Measurements from ENCODE around the gene PALB2. TPM values are rescaled to one million over a fixed set of nuclear protein-coding genes. Genes with fewer than 3 reads are reported as not detected.

The PALB2 gene
- total RNA-seq, 1 donor from 2014 or later: 15.4 TPM

DNA sequence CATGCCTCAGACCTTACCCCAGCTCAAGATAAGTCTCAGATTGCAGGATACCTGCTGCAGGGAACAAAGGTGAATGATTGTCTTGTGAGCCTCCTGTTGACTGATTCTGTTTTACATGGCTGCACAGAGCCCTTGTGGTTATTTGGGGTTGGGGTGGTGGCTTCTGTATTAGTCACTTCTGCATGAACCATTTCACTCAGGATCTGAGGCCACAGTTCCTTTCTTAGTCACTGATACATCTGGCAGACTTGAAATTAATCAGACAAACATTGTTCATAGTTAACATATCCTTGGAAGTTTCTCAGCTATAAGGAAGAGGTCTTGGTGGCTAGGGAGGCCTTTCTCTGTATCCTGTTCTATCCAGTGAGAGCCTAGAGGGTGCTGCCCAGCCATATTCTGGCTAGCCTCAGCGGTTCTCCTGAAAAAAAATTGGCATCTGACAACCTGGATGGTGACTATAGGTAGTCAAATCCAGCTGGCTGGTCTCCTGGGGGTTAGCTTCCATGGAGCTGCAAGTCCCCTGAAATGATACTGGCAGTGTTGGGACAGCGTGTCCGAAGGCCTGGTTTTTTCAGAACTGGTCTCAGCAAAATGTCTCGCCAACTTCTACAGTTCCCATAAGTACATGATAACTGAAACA, 29.1 kb upstream of the PALB2 start:
- peaks cover 26% of the 10 kb centered on the region for H3K36me3 Mint-ChIP-seq
- H3K4me1 Mint-ChIP-seq: no peaks in the 10 kb centered on the region
- H3K9me3 Mint-ChIP-seq: no peaks in the 10 kb centered on the region
- H3K27ac Mint-ChIP-seq: no peak overlapping the region
- no peaks in the 10 kb centered on the region for H3K27me3 Mint-ChIP-seq (ENCODE audit: low read depth)
- TF ChIP-seq, protein P1, sequence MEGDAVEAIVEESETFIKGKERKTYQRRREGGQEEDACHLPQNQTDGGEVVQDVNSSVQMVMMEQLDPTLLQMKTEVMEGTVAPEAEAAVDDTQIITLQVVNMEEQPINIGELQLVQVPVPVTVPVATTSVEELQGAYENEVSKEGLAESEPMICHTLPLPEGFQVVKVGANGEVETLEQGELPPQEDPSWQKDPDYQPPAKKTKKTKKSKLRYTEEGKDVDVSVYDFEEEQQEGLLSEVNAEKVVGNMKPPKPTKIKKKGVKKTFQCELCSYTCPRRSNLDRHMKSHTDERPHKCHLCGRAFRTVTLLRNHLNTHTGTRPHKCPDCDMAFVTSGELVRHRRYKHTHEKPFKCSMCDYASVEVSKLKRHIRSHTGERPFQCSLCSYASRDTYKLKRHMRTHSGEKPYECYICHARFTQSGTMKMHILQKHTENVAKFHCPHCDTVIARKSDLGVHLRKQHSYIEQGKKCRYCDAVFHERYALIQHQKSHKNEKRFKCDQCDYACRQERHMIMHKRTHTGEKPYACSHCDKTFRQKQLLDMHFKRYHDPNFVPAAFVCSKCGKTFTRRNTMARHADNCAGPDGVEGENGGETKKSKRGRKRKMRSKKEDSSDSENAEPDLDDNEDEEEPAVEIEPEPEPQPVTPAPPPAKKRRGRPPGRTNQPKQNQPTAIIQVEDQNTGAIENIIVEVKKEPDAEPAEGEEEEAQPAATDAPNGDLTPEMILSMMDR (IDR thresholded peaks at IDR 0.05; ENCODE audit: unreplicated experiment): no peak
- DNase-seq (ENCODE audit: low spot score in 2 of 2, unreplicated experiment in 2 of 2): no peak
- no peak overlapping the region for H3K4me3 Mint-ChIP-seq

DNA sequence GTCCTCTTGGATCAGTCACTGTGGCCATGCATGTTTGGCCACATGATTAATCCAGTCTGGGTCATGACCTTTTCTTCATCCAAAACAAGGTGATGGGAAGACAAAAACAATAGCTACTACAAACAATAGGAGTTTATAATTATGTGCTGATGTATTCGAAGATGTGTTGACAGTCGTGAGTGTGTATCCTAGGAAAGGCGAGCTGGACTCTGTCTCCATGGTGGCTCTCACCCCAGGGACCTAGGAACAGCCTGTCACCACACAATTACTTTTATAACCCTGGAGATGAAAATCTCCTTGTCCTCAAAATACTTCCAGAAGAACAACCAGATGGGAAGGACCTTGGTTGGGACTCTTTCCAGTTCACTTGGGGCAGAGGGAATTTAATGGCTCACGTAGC, 27.8 kb upstream of the PALB2 start:
- DNase-seq (ENCODE audit: low spot score in 2 of 2, unreplicated experiment in 2 of 2): no peak
- Mint-ChIP-seq H3K4me3 (no peak overlapping the region), H3K27me3 (ENCODE audit: low read depth) (no peaks in the 10 kb centered on the region), H3K4me1 (no peaks in the 10 kb centered on the region), H3K9me3 (no peaks in the 10 kb centered on the region), H3K36me3 (peaks cover 33% of the 10 kb centered on the region), H3K27ac (no peak overlapping the region)
- TF ChIP-seq, protein P1 (IDR thresholded peaks at IDR 0.05; ENCODE audit: unreplicated experiment): no peak

DNA sequence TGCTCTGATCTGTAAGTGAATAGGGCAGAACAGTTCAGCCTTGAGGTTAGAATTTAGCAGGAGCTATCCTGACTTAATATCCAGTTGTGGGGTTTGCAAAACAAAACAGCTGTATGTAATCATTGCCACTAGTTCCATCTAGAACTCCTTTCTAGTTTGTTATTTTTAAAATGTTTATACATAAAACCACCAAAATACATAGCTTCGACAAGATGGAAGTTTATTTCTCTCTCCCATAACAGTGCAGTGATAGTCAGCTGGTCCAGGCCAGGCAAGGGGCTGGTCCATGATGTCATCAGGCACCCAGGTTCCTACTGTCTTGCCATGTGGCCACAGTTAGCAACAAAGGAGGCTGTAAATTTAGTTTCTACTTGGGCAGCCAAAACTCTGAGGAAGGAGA, 27.1 kb upstream of the PALB2 start:
- H3K36me3 Mint-ChIP-seq: peaks cover 35% of the 10 kb centered on the region
- H3K9me3 Mint-ChIP-seq: no peaks in the 10 kb centered on the region

DNA sequence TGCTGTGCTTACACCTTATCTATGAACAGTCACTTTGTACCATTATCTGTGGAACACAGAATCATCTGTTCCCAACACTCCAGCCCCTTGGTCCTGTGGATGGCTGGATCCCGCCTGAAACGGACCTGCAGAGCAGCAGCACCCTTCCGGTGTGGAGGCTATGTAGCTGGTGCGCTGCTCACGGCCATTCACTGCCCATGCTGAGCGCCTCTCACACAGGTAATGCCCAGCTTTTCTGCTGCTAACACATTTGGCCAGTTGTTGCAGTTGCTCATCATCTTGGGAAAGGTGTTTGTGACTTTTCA, 26.2 kb upstream of the PALB2 start:
- TF ChIP-seq, protein P1 (IDR thresholded peaks at IDR 0.05; ENCODE audit: unreplicated experiment): no peak
- Mint-ChIP-seq H3K4me1 (no peaks in the 10 kb centered on the region), H3K36me3 (peaks cover 40% of the 10 kb centered on the region), H3K9me3 (no peaks in the 10 kb centered on the region), H3K4me3 (no peak overlapping the region), H3K27me3 (ENCODE audit: low read depth) (no peaks in the 10 kb centered on the region), H3K27ac (no peak overlapping the region)
- DNase-seq (ENCODE audit: low spot score in 2 of 2, unreplicated experiment in 2 of 2): no peak

More for the DNA sequence above, 27.1 kb upstream of the PALB2 start:
- no peaks in the 10 kb centered on the region for H3K27me3 Mint-ChIP-seq (ENCODE audit: low read depth)
- H3K4me1 Mint-ChIP-seq: no peaks in the 10 kb centered on the region
- no peak overlapping the region for H3K27ac Mint-ChIP-seq
- no peak for DNase-seq (ENCODE audit: low spot score in 2 of 2, unreplicated experiment in 2 of 2)
- H3K4me3 Mint-ChIP-seq: no peak overlapping the region
- TF ChIP-seq, protein P1 (IDR thresholded peaks at IDR 0.05; ENCODE audit: unreplicated experiment): no peak

DNA sequence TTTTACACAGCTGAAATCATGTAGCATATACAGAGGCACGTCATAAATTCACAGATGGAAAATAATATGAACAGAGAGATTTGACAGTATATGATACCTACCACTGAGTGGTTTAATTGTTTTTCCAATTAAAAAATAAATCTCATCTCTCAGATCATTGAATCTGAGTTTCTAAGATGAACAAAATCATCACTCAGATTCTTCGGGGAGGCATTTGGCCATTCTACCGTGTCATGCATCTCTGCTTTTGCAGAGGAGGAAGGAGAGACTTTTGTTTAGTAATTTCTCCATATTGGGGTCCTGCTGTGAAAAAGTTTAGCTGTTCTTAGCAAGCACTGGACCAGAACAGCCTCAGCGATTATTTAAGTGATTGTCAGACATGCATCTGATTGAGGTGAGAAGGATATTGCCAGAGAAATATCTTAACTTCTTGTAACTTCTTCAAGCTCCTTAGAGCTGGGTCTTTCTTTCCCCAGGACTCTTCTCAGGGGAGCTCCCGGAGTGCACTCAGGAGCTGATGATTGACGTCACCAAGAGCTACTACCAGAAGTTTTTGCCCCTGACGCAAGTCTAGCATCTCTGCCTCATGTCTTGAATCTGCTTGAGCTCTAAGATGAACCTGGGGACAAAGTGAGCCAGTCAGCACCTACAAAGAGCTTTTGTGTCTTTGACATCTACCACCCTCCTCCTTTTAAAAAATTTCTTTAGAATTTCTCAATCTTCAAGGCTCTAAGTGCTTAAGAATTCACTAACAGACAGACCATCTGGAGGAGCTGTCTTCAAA, 25.7 kb upstream of the PALB2 start:
- H3K4me3 Mint-ChIP-seq: no peak overlapping the region

More for the DNA sequence above, 25.7 kb upstream of the PALB2 start:
- H3K4me1 Mint-ChIP-seq: no peaks in the 10 kb centered on the region
- no peak for DNase-seq (ENCODE audit: low spot score in 2 of 2, unreplicated experiment in 2 of 2)
- TF ChIP-seq, protein P1 (IDR thresholded peaks at IDR 0.05; ENCODE audit: unreplicated experiment): no peak
- no peak overlapping the region for H3K27ac Mint-ChIP-seq
- H3K27me3 Mint-ChIP-seq (ENCODE audit: low read depth): no peaks in the 10 kb centered on the region
- no peaks in the 10 kb centered on the region for H3K9me3 Mint-ChIP-seq
- peaks cover 41% of the 10 kb centered on the region for H3K36me3 Mint-ChIP-seq
